ENCODE results near the gene LTN1. TPM values are rescaled to one million over a fixed set of nuclear protein-coding genes. Genes with fewer than 3 reads are reported as not detected.

Gene LTN1
- total RNA-seq, 1 experiment from 2014 or later, result 23.9 TPM

- Histone ChIP-seq H2BK15ac (ENCODE audit: low read depth, low read length) (no peak overlapping the region), H3K4me2 (ENCODE audit: insufficient read depth, insufficient read length, low read length) (no peak overlapping the region), H3K56ac (ENCODE audit: insufficient read length, low read depth, low read length) (no peak overlapping the region), H3K27me3 (ENCODE audit: insufficient read depth, low read length) (no peaks in the 10 kb centered on the region), H2AK5ac (ENCODE audit: insufficient read length, low read length) (no peak overlapping the region), H3K9me3 (ENCODE audit: control insufficient read depth, low read depth, low read length) (no peaks in the 10 kb centered on the region), H3K27ac (ENCODE audit: insufficient read length, low read depth, low read length) (no peak overlapping the region), H3T11ph (ENCODE audit: low read length) (no peak overlapping the region), H3K14ac (ENCODE audit: insufficient read depth, low read length) (no peak overlapping the region), H3K79me2 (ENCODE audit: insufficient read depth, low read length) (no peaks in the 10 kb centered on the region), H4K8ac (replicated peaks; ENCODE audit: insufficient read length, low read depth, low read length) (no peak overlapping the region), H3K23me2 (ENCODE audit: insufficient read length, low read depth, low read length, poor library complexity, severe bottlenecking) (no peaks in the 10 kb centered on the region), H4K91ac (ENCODE audit: insufficient read length, low read depth, low read length) (no peak overlapping the region), H2BK20ac (ENCODE audit: low read depth, low read length, poor library complexity, severe bottlenecking) (no peak overlapping the region), H4K5ac (ENCODE audit: insufficient read length, low read depth, low read length) (no peak overlapping the region), H3K4ac (ENCODE audit: low read depth, low read length) (no peak overlapping the region), H2AFZ (ENCODE audit: low read length) (no peak overlapping the region), H3K18ac (ENCODE audit: insufficient read length, low read depth, low read length) (no peak overlapping the region), H3K79me1 (ENCODE audit: insufficient read depth, low read depth, low read length, poor library complexity, severe bottlenecking) (no peaks in the 10 kb centered on the region), H3K9ac (ENCODE audit: extremely low read depth, insufficient read length, low read length) (no peak overlapping the region), H4K20me1 (ENCODE audit: control insufficient read depth, insufficient read depth, insufficient read length) (no peaks in the 10 kb centered on the region), H2BK120ac (ENCODE audit: low read depth, low read length, poor library complexity, severe bottlenecking) (no peak overlapping the region), H3K23ac (ENCODE audit: insufficient read length, low read depth, low read length) (no peak overlapping the region), H2BK12ac (ENCODE audit: insufficient read length, low read depth, low read length) (no peak overlapping the region), H2BK5ac (ENCODE audit: insufficient read length, low read length) (no peak overlapping the region), H3K4me1 (ENCODE audit: insufficient read depth, low read length) (peaks cover 3% of the 10 kb centered on the region; the same call in 1 of the 2 replicates)
- no peak for DNase-seq
- H3K27me3 Mint-ChIP-seq (ENCODE audit: low read depth), result no peaks in the 10 kb centered on the region
- H3K36me3 Mint-ChIP-seq (ENCODE audit: insufficient read depth in 1 of 3, low read depth in 3 of 3), result peaks cover 3 to 15% (median 6%) of the 10 kb centered on the region in 3 experiments; a peak in 5 of 7 replicates
- H3K4me3 Mint-ChIP-seq, result no peak overlapping the region
- H3K4me1 Mint-ChIP-seq, result peaks cover 8 to 23% of the 10 kb centered on the region in 2 experiments
- H3K9me3 Mint-ChIP-seq, result no peaks in the 10 kb centered on the region
- no peak for TF ChIP-seq CTCF (conservative IDR thresholded peaks at IDR 0.05)
- H3K27ac Mint-ChIP-seq, result no peak overlapping the region
- WGBS (ENCODE audit: extremely low coverage, insufficient read length, low lambda C conversion rate), result no CpG with 5 or more reads among the region's 1 CpG
Observed at GRCh38 chr21:28927130-28927529, 65.5 kb downstream of the LTN1 start.

Measured in H9 (cell line).